ENCODE results near the gene CFAP410. TPM values are rescaled to one million over a fixed set of nuclear protein-coding genes. Genes with fewer than 3 reads are reported as not detected.

CFAP410 gene
- total RNA-seq, 1 donor from 2014 or later: 12.0 TPM

DNA sequence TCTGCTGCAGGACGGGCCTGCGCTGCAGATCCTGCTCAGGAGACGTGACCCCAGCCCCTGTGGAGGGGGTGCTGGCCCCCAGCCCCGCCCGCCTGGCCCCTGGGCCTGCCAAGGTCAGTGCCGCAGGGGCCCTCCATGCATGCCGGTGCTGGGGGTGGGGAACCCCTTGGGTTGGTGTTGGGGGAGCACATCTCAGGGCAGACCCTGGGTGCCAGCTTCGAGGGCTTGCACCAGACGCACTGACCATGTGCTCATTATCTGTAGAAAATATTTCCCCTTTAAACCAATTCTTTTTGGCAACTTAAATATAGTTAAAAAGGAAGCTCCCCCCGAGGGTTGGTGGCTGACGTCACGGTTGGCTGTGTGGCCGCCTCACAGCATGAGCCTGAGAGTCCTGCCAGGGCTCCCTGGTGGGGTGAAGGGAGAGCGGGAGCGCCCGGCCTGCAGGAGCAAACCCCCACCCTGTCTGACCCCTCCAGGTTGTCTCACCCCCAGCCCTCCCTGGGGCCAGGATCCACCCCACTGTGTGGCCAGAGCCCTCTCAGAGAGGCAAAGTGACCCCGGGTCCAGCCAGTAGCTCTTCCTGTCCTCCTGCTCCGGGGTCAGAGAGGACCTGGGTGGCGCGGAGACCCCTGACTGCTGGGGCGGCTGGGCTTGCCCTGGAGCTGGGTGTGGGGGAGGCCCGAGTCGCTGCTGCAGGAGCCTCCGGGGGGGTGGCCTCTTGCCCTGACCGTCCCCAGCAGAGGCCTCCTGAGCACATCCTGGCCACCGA lies 44.6 kb downstream of the CFAP410 start:
- H3K9me3 ChIP-seq (replicated peaks): no peaks in the 10 kb centered on the region
- DNase-seq: peak; percentile 91
- no peaks in the 10 kb centered on the region for H3K36me3 ChIP-seq
- H3K27ac ChIP-seq (replicated peaks): peak overlapping the region; percentile 54
- intact Hi-C loops (cut with micrococcal nuclease): no loop called here
- H3K4me3 ChIP-seq: peak overlapping the region; percentile 21
- peaks cover 41% of the 10 kb centered on the region for H3K4me1 ChIP-seq
- no peak for TF ChIP-seq CTCF (IDR thresholded peaks at IDR 0.05; ENCODE audit: borderline replicate concordance)
- H3K27me3 ChIP-seq (ENCODE audit: low read depth): peaks cover 3% of the 10 kb centered on the region

- Histone ChIP-seq H3K27me3 (ENCODE audit: low read depth) (peaks cover 3% of the 10 kb centered on the region), H3K9me3 (replicated peaks) (no peaks in the 10 kb centered on the region), H3K4me1 (peaks cover 35% of the 10 kb centered on the region), H3K27ac (replicated peaks) (no peak overlapping the region), H3K36me3 (no peaks in the 10 kb centered on the region), H3K4me3 (no peak overlapping the region)
- no peak for DNase-seq
- intact Hi-C loops (cut with micrococcal nuclease): no loop called here
- TF ChIP-seq CTCF (IDR thresholded peaks at IDR 0.05; ENCODE audit: borderline replicate concordance): no peak
Observed at GRCh38 chr21:44293551-44294231, 45.5 kb downstream of the CFAP410 start.

- no peak overlapping the region for H3K4me3 ChIP-seq
- H3K4me1 ChIP-seq: peaks cover 31% of the 10 kb centered on the region
- intact Hi-C loops (cut with micrococcal nuclease): no loop called here
- no peaks in the 10 kb centered on the region for H3K36me3 ChIP-seq
- no peaks in the 10 kb centered on the region for H3K9me3 ChIP-seq (replicated peaks)
- no peak for DNase-seq
- TF ChIP-seq CTCF (IDR thresholded peaks at IDR 0.05; ENCODE audit: borderline replicate concordance): no peak
- peaks cover 8% of the 10 kb centered on the region for H3K27me3 ChIP-seq (ENCODE audit: low read depth)
- H3K27ac ChIP-seq (replicated peaks): no peak overlapping the region
Observed at GRCh38 chr21:44292812-44293195, 46.4 kb downstream of the CFAP410 start.

DNA sequence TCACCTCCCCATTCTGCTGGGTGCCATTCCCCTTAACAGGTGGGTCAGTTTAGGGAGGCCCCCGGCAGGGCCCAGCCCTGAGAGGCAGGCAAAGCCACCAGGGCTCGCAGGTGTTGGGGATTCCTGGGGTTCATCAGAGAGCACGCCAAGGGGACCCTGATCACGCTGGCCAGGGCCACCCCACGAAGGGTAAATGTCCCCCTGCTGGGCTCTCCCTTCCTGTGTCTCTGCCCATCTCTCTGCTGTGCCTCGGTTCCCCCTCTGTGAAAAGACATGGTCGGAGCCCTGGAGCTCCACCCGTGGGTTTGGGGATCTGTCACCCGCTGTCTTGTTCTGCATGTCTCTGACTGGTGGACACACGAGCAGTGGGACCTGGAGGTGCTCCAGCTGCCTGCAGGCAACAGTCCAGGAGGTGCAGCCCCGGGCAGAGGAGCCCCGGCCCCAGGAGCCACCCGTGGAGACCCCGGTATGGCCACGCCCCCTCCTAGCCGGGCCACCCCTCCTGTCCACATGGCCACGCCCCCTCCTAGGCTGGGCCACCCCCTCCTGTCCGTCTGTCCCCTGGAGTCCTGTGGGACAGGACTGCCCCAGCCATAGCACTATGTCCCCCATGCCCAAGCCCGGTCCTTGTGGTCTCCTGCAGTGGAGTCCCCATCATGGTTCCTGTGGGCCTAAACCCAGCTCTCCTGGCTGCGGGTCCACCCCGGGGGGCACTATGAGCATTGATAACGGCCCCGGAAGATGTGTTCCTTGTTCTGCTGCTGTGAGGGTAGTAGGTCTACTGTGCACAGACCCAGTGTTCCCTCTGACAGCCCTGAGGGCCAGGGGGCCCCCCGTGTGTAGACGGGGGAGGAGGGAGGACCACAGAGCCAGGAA lies 47.0 kb downstream of the CFAP410 start:
- Histone ChIP-seq H3K27me3 (ENCODE audit: low read depth) (peaks cover 14% of the 10 kb centered on the region), H3K27ac (replicated peaks) (no peak overlapping the region), H3K9me3 (replicated peaks) (no peaks in the 10 kb centered on the region), H3K36me3 (no peaks in the 10 kb centered on the region), H3K4me3 (no peak overlapping the region), H3K4me1 (peaks cover 24% of the 10 kb centered on the region)
- no peak for DNase-seq
- intact Hi-C loops (cut with micrococcal nuclease): no loop called here
- no peak for TF ChIP-seq CTCF (IDR thresholded peaks at IDR 0.05; ENCODE audit: borderline replicate concordance)

All from left ventricle myocardium inferior (tissue), 1 donor.